Left ventricle myocardium superior (tissue), 1 donor: ENCODE results near the gene SDF4. TPM values are rescaled to one million over a fixed set of nuclear protein-coding genes. Genes with fewer than 3 reads are reported as not detected.
A peak's percentile ranks its signal among the peaks of the same experiment; 100 is the strongest.
"Not testable (repeated sequence)": the region's sequence is repeated elsewhere in the genome, so short reads cannot be mapped to it uniquely, and the experiment has no call there.

Experiments
- ATAC-seq: fragments of 200-7000 bp; cut with Tn5 transposase; one replicate; pipeline ENCODE4 v1.9.1; 2020; ENCODE audit warnings: mild to moderate bottlenecking, moderate library complexity
- DNase-seq: peaks from one replicate; pipeline ENCODE4 v3.0.0-alpha.2; 2020
- intact Hi-C: fragments of 100-400 bp; cut with micrococcal nuclease; formaldehyde crosslinking; loops from one replicate; pipeline ENCODE4 v1.11.0; 2022
- total RNA-seq: library from RNA; stranded (reverse); fragmentation: NEBNext Ultra II Directional; extraction: Animal tissue kit (Norgen Biotek cat#: 25700); gene quantifications from one replicate; pipeline ENCODE4 v1.2.1, GENCODE V29; 2021
- donor health status: DM: no; HTN: yes; CAD: no; lungs with severe emphysema.

SDF4 gene
- total RNA-seq, 1 donor from 2014 or later: 117 TPM

GRCh38 chr1:1187938-1188337 lies 43.9 kb downstream of the SDF4 start:
- intact Hi-C loops: no loop called here

GRCh38 chr1:1185101-1185765 lies 46.6 kb downstream of the SDF4 start:
- intact Hi-C loops: no loop called here
- DNase-seq (peak; percentile 20), ATAC-seq (no peak)

More at GRCh38 chr1:1187938-1188337, 43.9 kb downstream of the SDF4 start:
- peak; percentile 68 for ATAC-seq
- no peak for DNase-seq

- intact Hi-C loops: no loop called here
- DNase-seq (peak; percentile 12), ATAC-seq (no peak)
Observed at GRCh38 chr1:1183833-1184775, 47.7 kb downstream of the SDF4 start.

- DNase-seq (peak; percentile 21), ATAC-seq (no peak)
- intact Hi-C loops: no loop called here
Observed at GRCh38 chr1:1183221-1183747, 48.5 kb downstream of the SDF4 start.

- DNase-seq: peak; percentile 30
Observed at GRCh38 chr1:1182491-1183220, 49.1 kb downstream of the SDF4 start.

GRCh38 chr1:1181938-1182410 lies 49.8 kb downstream of the SDF4 start:
- DNase-seq (peak; percentile 25), ATAC-seq (no peak)
- intact Hi-C loops: no loop called here

More at GRCh38 chr1:1182491-1183220, 49.1 kb downstream of the SDF4 start:
- intact Hi-C loops: no loop called here
- ATAC-seq: peak; percentile 14

GRCh38 chr1:1181129-1181937 lies 50.5 kb downstream of the SDF4 start:
- DNase-seq (peak; percentile 22), ATAC-seq (no peak)
- intact Hi-C loops: no loop called here

- intact Hi-C loops: no loop called here
- ATAC-seq (no peak), DNase-seq (peak; percentile 29)
Observed at GRCh38 chr1:1179983-1180861, 51.6 kb downstream of the SDF4 start.

- intact Hi-C loops: no loop called here
- DNase-seq (peak; percentile 27), ATAC-seq (no peak)
Observed at GRCh38 chr1:1179346-1179982, 52.3 kb downstream of the SDF4 start.

- intact Hi-C loops: no loop called here
- DNase-seq: peak; percentile 21
- no peak for ATAC-seq
Observed at GRCh38 chr1:1178794-1179331, 52.9 kb downstream of the SDF4 start.

- peak; percentile 7 for DNase-seq
- intact Hi-C loops: no loop called here
- ATAC-seq: no peak
Observed at GRCh38 chr1:1177452-1178206, 54.2 kb downstream of the SDF4 start.

GRCh38 chr1:1176931-1177330 lies 54.9 kb downstream of the SDF4 start:
- DNase-seq: no peak
- no peak for ATAC-seq
- intact Hi-C loops: no loop called here

- ATAC-seq, DNase-seq, intact Hi-C loops: not testable (repeated sequence)
Observed at GRCh38 chr1:1176063-1176761, 55.6 kb downstream of the SDF4 start.

- intact Hi-C loops: no loop called here
- DNase-seq (peak; percentile 21), ATAC-seq (no peak)
Observed at GRCh38 chr1:1175221-1176062, 56.4 kb downstream of the SDF4 start.
